GM18517 (cell line): ENCODE measurements around the gene GSG1L.

ENCODE experiments used
- ATAC-seq: cut with Tn5 transposase; IDR thresholded peaks from one replicate; pipeline ENCODE4 v1.9.1; 2021; ENCODE audit warnings: mild to moderate bottlenecking, moderate library complexity; ENCODE audit not compliant: unreplicated experiment

The GSG1L gene

GRCh38 chr16:28092721-28093384 is 29.3 kb upstream of the GSG1L start:
- ATAC-seq = no peak

- no peak for ATAC-seq
Measured at GRCh38 chr16:28091656-28092055, 28.1 kb upstream of the GSG1L start.

- ATAC-seq = no peak
Measured at GRCh38 chr16:28090646-28091377, 27.3 kb upstream of the GSG1L start.

- no peak for ATAC-seq
Measured at GRCh38 chr16:28089992-28090365, 26.5 kb upstream of the GSG1L start.

GRCh38 chr16:28089205-28089991 is 25.9 kb upstream of the GSG1L start:
- ATAC-seq = no peak

GRCh38 chr16:28087675-28088300 is 24.3 kb upstream of the GSG1L start:
- no peak for ATAC-seq

GRCh38 chr16:28087140-28087660 is 23.7 kb upstream of the GSG1L start:
- no peak for ATAC-seq

GRCh38 chr16:28086186-28087139 is 22.9 kb upstream of the GSG1L start:
- ATAC-seq = no peak

- no peak for ATAC-seq
Measured at GRCh38 chr16:28085389-28086171, 22.1 kb upstream of the GSG1L start.

GRCh38 chr16:28084209-28084608 is 20.7 kb upstream of the GSG1L start:
- no peak for ATAC-seq

- no peak for ATAC-seq
Measured at GRCh38 chr16:28082624-28083023, 19.1 kb upstream of the GSG1L start.

GRCh38 chr16:28081391-28081968 is 18.0 kb upstream of the GSG1L start:
- no peak for ATAC-seq

GRCh38 chr16:28078261-28078660 is 14.7 kb upstream of the GSG1L start:
- ATAC-seq = no peak

GRCh38 chr16:28073836-28074235 is 10.3 kb upstream of the GSG1L start:
- no peak for ATAC-seq

- no peak for ATAC-seq
Measured at GRCh38 chr16:28072087-28072486, 8.6 kb upstream of the GSG1L start.

GRCh38 chr16:28069971-28070794 is 6.7 kb upstream of the GSG1L start:
- ATAC-seq = no peak

GRCh38 chr16:28068976-28069375 is 5.5 kb upstream of the GSG1L start:
- no peak for ATAC-seq
